A673 (cell line): ENCODE data around the gene WHAMM.

Source experiments
- EZH2 ChIP-seq: fragments of 200-600 bp; sonication (generic); IDR thresholded peaks from 2 replicates; pipeline ENCODE4 v1.6.1; 2017; ENCODE audit warnings: borderline replicate concordance, low read depth, mild to moderate bottlenecking, mixed read lengths, antibody characterized with exemption, low read length; ENCODE audit not compliant: poor library complexity, severe bottlenecking
- TF ChIP-seq, protein P1 (sequence below): fragments of 300-800, 200-600 bp; sonication (generic); conservative IDR thresholded peaks from 2 replicates; pipeline ENCODE4 v1.5.1; 2017; ENCODE audit warnings: low read depth, mild to moderate bottlenecking, antibody characterized with exemption, low read length, moderate library complexity, mixed read lengths

DNA sequence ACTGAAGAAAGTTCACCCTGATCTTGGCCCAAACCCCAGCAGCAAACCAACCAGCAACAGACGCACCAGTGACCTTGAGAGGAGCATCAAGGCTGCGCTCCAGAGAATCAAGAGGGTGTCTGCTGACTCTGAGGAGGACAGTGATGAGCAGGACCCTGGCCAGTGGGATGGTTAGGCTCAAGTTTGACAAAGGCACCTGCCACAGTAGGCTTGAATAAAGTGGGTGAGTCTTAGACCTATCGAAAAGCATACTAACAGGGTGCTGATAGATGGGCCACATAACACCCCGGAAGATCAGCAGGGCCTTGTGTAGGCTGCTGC, 23.9 kb downstream of the WHAMM start:
- TF ChIP-seq, protein P1, sequence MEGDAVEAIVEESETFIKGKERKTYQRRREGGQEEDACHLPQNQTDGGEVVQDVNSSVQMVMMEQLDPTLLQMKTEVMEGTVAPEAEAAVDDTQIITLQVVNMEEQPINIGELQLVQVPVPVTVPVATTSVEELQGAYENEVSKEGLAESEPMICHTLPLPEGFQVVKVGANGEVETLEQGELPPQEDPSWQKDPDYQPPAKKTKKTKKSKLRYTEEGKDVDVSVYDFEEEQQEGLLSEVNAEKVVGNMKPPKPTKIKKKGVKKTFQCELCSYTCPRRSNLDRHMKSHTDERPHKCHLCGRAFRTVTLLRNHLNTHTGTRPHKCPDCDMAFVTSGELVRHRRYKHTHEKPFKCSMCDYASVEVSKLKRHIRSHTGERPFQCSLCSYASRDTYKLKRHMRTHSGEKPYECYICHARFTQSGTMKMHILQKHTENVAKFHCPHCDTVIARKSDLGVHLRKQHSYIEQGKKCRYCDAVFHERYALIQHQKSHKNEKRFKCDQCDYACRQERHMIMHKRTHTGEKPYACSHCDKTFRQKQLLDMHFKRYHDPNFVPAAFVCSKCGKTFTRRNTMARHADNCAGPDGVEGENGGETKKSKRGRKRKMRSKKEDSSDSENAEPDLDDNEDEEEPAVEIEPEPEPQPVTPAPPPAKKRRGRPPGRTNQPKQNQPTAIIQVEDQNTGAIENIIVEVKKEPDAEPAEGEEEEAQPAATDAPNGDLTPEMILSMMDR, result no peak
- TF ChIP-seq EZH2, result no peak
